ENCODE results near the gene UBE2J2. TPM values are rescaled to one million over a fixed set of nuclear protein-coding genes. Genes with fewer than 3 reads are reported as not detected.

UBE2J2 gene
- total and polyA plus RNA-seq, 2 of the 8 experiments (the other 6 are each of a cell fraction or from before 2014, with no cell fraction given), result 33.6 to 67.9 TPM

DNA sequence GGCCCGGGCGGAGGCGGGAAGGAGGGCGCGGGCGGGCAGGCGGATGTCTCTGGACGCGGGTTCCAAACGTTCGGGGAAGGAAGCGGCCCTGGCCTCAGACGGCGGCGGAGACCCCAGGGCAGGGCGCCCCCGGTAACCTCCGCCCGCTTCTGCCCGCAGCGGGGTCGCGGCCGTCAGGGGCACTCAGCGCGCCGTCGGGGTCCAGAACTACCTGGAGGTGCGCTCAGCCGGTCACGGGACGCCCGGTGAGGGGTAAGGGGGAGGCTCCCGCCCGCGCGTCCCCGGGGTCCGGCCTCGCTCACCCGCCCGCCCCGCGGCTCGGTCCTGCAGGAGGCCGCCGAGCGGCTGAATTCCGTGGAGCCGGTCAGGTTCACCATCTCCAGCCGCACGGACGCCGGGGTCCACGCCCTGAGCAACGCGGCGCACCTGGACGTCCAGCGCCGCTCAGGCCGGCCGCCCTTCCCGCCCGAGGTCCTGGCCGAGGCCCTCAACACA lies 35.1 kb upstream of the UBE2J2 start (continued):
- TF ChIP-seq PHF8 (conservative IDR thresholded peaks at IDR 0.05; ENCODE audit: low read depth, low read length) (peak; percentile 22; the same call in 1 of the 2 replicates), JUN (IDR thresholded peaks at IDR 0.05; ENCODE audit: low read depth, low read length) (no peak), HDAC2 (IDR thresholded peaks at IDR 0.05; ENCODE audit: borderline replicate concordance in 1 of 2, low read depth in 2 of 2, low read length in 2 of 2) (peak in 1 of 2 experiments; percentile 45; a peak in 1 of 4 replicates), SP1 (IDR thresholded peaks at IDR 0.05; ENCODE audit: low read depth, low read length) (no peak), CEBPB (IDR thresholded peaks at IDR 0.05; ENCODE audit: low read depth, low read length) (no peak), KDM1A (IDR thresholded peaks at IDR 0.05; ENCODE audit: borderline replicate concordance, low read length) (no peak), ASH2L (IDR thresholded peaks at IDR 0.05; ENCODE audit: low read length) (no peak), MAFK (IDR thresholded peaks at IDR 0.05; ENCODE audit: low read depth, low read length) (no peak), SUZ12 (IDR thresholded peaks at IDR 0.05; ENCODE audit: low read length) (no peak)

All from H1 (cell line).